GM13976 (cell line): ENCODE measurements around the gene FCHO2.

ENCODE experiments used
- DNase-seq: peaks from one replicate; pipeline ENCODE4 v3.0.0; 2012; ENCODE audit warnings: low spot score
- in situ Hi-C: fragments of 300-500 bp; cut with MboI; formaldehyde crosslinking; loops from one replicate; pipeline ENCODE4 v1.12.0; 2022; ENCODE audit warnings: low sequenced_read_pairs, mixed read lengths, inconsistent platforms; ENCODE audit not compliant: unreplicated experiment
- TF ChIP-seq, protein P1 (sequence below): IDR thresholded peaks from 2 replicates; pipeline ENCODE4 v1.5.1; 2012; ENCODE audit warnings: borderline replicate concordance, mild to moderate bottlenecking; ENCODE audit not compliant: insufficient read depth; ENCODE audit errors: extremely low read depth, missing control alignments, control extremely low read depth

The FCHO2 gene

GRCh38 chr5:73030995-73031394 is 75.2 kb downstream of the FCHO2 start:
- no peak for DNase-seq
- in situ Hi-C loops = no loop called here
- TF ChIP-seq, protein P1, sequence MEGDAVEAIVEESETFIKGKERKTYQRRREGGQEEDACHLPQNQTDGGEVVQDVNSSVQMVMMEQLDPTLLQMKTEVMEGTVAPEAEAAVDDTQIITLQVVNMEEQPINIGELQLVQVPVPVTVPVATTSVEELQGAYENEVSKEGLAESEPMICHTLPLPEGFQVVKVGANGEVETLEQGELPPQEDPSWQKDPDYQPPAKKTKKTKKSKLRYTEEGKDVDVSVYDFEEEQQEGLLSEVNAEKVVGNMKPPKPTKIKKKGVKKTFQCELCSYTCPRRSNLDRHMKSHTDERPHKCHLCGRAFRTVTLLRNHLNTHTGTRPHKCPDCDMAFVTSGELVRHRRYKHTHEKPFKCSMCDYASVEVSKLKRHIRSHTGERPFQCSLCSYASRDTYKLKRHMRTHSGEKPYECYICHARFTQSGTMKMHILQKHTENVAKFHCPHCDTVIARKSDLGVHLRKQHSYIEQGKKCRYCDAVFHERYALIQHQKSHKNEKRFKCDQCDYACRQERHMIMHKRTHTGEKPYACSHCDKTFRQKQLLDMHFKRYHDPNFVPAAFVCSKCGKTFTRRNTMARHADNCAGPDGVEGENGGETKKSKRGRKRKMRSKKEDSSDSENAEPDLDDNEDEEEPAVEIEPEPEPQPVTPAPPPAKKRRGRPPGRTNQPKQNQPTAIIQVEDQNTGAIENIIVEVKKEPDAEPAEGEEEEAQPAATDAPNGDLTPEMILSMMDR = no peak

DNA sequence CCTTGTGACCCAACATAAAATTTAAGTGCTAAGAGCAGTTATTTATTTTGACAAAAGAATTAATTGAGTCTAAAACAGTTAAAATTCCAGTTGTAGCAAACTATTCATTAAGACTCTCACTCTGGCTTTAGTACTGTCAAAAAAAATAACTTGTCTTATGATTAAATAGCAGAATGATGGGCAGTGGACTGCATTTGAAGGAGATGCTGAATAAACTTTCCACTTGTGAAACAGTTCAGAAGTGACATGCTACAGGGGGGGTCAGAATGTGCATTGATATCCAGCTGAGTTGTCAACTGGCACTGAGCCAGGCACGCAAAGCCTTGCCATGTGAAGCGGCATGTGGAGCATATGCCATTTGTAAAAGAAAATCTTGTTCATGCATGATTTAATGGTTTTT is 76.0 kb downstream of the FCHO2 start:
- in situ Hi-C loops = no loop called here
- DNase-seq = no peak
- TF ChIP-seq, protein P1 = no peak

DNA sequence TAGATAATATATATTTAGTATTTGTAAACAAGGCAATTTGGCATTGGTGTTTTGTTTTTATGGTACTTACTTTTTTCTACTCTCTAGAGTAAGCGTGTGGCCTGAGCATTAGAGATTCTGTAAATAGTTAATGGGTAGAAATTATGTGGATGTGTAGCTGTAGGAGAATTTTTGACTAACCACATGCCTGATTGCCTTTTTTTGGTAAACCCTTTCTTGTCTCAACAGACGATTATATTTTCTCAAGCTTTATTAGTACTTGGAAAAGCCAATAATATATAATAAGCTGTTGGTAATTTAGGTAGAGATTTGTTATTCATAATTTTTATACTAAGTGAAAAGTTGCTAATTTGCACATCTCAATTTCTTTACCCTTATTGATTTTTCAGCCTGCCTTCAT is 76.8 kb downstream of the FCHO2 start:
- in situ Hi-C loops = no loop called here
- DNase-seq = no peak
- TF ChIP-seq, protein P1 = no peak

DNA sequence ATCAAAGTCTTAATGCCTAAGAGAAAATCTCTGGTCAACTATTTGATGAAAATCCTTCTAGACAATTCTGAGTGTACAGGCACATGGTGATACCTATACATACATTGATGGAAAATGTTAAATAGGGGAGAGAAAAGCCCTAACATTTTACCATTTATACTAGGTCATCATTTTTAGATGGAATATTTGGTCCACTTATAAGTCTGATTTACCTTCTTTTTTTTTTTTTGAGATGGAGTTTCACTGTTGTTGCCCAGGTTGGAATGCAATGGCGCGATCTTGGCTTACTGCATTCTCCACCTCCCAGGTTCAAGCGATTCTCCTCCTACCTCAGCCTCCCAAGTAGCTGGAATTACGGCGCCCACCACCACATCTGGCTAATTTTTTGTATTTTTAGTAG is 81.7 kb downstream of the FCHO2 start:
- in situ Hi-C loops = no loop called here
- TF ChIP-seq, protein P1 = no peak

DNA sequence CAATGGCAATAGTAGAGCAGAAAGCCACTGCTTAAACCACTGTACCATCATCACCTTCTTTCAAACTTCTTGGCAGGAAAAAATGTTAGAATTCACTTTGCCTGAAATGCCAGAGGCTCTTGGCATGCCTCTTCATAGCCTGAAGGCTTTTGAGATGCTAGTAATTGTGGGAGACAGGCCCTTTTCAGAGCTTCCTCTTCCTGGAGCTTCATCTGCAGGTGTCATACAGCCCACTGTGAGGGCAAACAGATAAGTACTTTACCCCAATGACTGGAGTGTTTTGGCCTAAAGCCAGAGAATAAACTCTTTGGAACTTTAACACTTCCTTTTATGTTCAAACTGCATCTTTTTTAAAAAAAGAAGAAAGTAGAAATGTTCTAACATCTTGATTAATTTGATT is 83.2 kb downstream of the FCHO2 start:
- no peak for DNase-seq
- TF ChIP-seq, protein P1 = no peak
- in situ Hi-C loops = no loop called here

More for the DNA sequence above, 81.7 kb downstream of the FCHO2 start:
- no peak for DNase-seq

DNA sequence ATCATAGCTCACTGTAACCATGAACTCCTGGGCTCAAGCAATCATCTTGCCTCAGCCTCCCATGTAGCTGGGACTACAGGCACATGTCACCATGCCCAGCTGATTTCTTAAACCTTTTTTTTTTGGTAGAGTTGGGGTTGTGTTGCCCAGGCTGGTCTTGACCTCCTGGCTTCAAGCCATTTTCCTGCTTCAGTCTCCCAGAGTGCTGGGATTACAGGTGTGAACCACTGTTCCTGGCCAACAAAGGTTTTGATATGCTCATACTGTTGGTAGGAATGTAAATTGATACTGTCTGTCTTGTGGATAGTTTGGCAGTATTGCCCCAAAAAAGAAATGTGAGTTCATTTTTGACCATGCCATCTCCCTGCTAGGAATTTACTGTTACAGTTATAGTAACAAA is 87.2 kb downstream of the FCHO2 start:
- TF ChIP-seq, protein P1 = no peak
- in situ Hi-C loops = no loop called here
- DNase-seq = no peak

DNA sequence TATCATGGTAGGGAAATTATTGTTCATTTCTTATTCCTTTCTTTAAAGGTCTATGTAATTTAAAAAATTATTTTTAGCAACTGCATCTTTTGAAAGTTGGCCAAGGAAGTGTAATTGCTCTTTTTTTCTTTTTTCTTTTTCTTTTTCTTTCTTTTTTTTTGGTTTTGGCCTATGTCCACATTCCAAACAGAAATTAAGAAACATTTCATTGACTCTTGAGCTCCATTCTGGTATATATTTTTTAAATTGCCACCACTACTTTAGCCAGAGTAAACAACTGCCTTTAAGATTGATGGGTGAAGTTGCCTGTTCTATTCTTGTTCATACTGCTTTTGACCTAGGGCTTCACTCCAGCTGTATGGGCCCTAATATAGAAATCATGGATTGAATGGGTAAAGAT is 88.7 kb downstream of the FCHO2 start:
- no peak for DNase-seq
- in situ Hi-C loops = no loop called here
- TF ChIP-seq, protein P1 = no peak
